Immature natural killer cell (primary cell): ENCODE data around the gene ARHGAP33. TPM values are rescaled to one million over a fixed set of nuclear protein-coding genes. Genes with fewer than 3 reads are reported as not detected.
"Not testable (repeated sequence)": the region's sequence is repeated elsewhere in the genome, so short reads cannot be mapped to it uniquely, and the experiment has no call there.

Source experiments
- DNase-seq, 3 donors: peaks; one replicate each; pipeline ENCODE4 v3.0.0; 2022; ENCODE audit warnings: mixed read lengths in 1 of 3
- H3K27ac Mint-ChIP-seq, 6 donors: one replicate each; pipeline ENCODE4 v1.8.0; 2020; ENCODE audit warnings: mixed read lengths in 6 of 6, mild to moderate bottlenecking in 5 of 6, inconsistent platforms in 4 of 6, moderate library complexity in 3 of 6
- H3K27me3 Mint-ChIP-seq, 3 donors: one replicate each; pipeline ENCODE4 v1.8.0; 2020 to 2021; ENCODE audit warnings: low read depth in 3 of 3, mild to moderate bottlenecking in 3 of 3, mixed read lengths in 3 of 3, moderate library complexity in 3 of 3, inconsistent platforms in 1 of 3
- H3K36me3 Mint-ChIP-seq, 3 donors: one replicate each; pipeline ENCODE4 v1.8.0; 2020; ENCODE audit warnings: mixed read lengths in 3 of 3, inconsistent platforms in 2 of 3, mild to moderate bottlenecking in 2 of 3
- H3K4me1 Mint-ChIP-seq, 2 donors: one replicate each; pipeline ENCODE4 v1.8.0; 2020; ENCODE audit warnings: inconsistent platforms in 2 of 2, mild to moderate bottlenecking in 2 of 2, mixed read lengths in 2 of 2, moderate library complexity in 1 of 2
- H3K4me3 Mint-ChIP-seq, 5 donors: one replicate each; pipeline ENCODE4 v1.8.0; 2020; ENCODE audit warnings: mild to moderate bottlenecking in 5 of 5, mixed read lengths in 5 of 5, inconsistent platforms in 3 of 5, moderate library complexity in 3 of 5
- H3K9me3 Mint-ChIP-seq, 6 donors: one replicate each; pipeline ENCODE4 v1.8.0; 2020; ENCODE audit warnings: mild to moderate bottlenecking in 6 of 6, mixed read lengths in 6 of 6, inconsistent platforms in 4 of 6, moderate library complexity in 3 of 6
- polyA plus RNA-seq, 3 donors: library from polyadenylated mRNA; unstranded; fragments of 300-500 nt; fragmentation: Illumina TruSeq; gene quantifications; one replicate each; pipeline ENCODE4 v1.2.3, GENCODE V29; 2021

ARHGAP33 gene
- polyA plus RNA-seq, 3 donors from 2014 or later, result 0.37 TPM; not detected in 2

GRCh38 chr19:35813043-35813890, 37.9 kb downstream of the ARHGAP33 start:
- Mint-ChIP-seq H3K27ac (no peak overlapping the region), H3K4me3 (no peak overlapping the region), H3K4me1 (no peaks in the 10 kb centered on the region), H3K27me3 (peaks cover 3 to 13% (median 4%) of the 10 kb centered on the region in 3 donors), H3K9me3 (peaks cover 0 to 3% (median 0%) of the 10 kb centered on the region in 6 donors), H3K36me3 (no peaks in the 10 kb centered on the region)
- DNase-seq, result no peak

GRCh38 chr19:35816262-35816661, 40.9 kb downstream of the ARHGAP33 start:
- Mint-ChIP-seq H3K4me1 (peaks cover 3 to 6% of the 10 kb centered on the region in 2 donors), H3K4me3 (no peak overlapping the region), H3K9me3 (peaks cover 0 to 3% (median 0%) of the 10 kb centered on the region in 6 donors), H3K27ac (no peak overlapping the region), H3K36me3 (no peaks in the 10 kb centered on the region), H3K27me3 (peaks cover 4 to 17% (median 7%) of the 10 kb centered on the region in 3 donors)
- no peak for DNase-seq

- Mint-ChIP-seq H3K4me3 (no peak overlapping the region), H3K9me3 (peaks cover 0 to 3% (median 0%) of the 10 kb centered on the region in 6 donors)
These were observed 41.5 kb downstream of the ARHGAP33 start for GRCh38 chr19:35816846-35817245.

GRCh38 chr19:35818445-35818844, 43.1 kb downstream of the ARHGAP33 start:
- Mint-ChIP-seq H3K36me3 (no peaks in the 10 kb centered on the region), H3K4me3 (no peak overlapping the region), H3K9me3 (peaks cover 0 to 3% (median 0%) of the 10 kb centered on the region in 6 donors), H3K27me3 (peaks cover 7 to 24% (median 10%) of the 10 kb centered on the region in 3 donors), H3K4me1 (peaks cover 3 to 6% of the 10 kb centered on the region in 2 donors), H3K27ac (no peak overlapping the region)
- no peak for DNase-seq

More at GRCh38 chr19:35816846-35817245, 41.5 kb downstream of the ARHGAP33 start:
- H3K27ac Mint-ChIP-seq, result no peak overlapping the region
- peaks cover 4 to 17% (median 7%) of the 10 kb centered on the region in 3 donors for H3K27me3 Mint-ChIP-seq
- no peaks in the 10 kb centered on the region for H3K36me3 Mint-ChIP-seq
- DNase-seq, result no peak
- peaks cover 3 to 6% of the 10 kb centered on the region in 2 donors for H3K4me1 Mint-ChIP-seq

- Mint-ChIP-seq H3K36me3 (no peaks in the 10 kb centered on the region), H3K4me3 (no peak overlapping the region), H3K27ac (no peak overlapping the region), H3K27me3 (peaks cover 12 to 20% (median 14%) of the 10 kb centered on the region in 3 donors), H3K9me3 (no peaks in the 10 kb centered on the region), H3K4me1 (peaks cover 3 to 6% of the 10 kb centered on the region in 2 donors)
- no peak for DNase-seq
These were observed 47.2 kb downstream of the ARHGAP33 start for GRCh38 chr19:35822579-35822978.

GRCh38 chr19:35824150-35824549, 48.8 kb downstream of the ARHGAP33 start:
- Mint-ChIP-seq H3K27me3 (peaks cover 12 to 19% (median 14%) of the 10 kb centered on the region in 3 donors), H3K4me1 (peaks cover 3 to 6% of the 10 kb centered on the region in 2 donors), H3K9me3 (no peaks in the 10 kb centered on the region), H3K36me3 (no peaks in the 10 kb centered on the region), H3K27ac (no peak overlapping the region), H3K4me3 (no peak overlapping the region)
- DNase-seq, result no peak

- DNase-seq, result peak; percentile 5 to 37 (median 28)
- Mint-ChIP-seq H3K9me3 (no peaks in the 10 kb centered on the region), H3K36me3 (no peaks in the 10 kb centered on the region), H3K27me3 (peaks cover 10 to 11% (median 11%) of the 10 kb centered on the region in 3 donors), H3K4me1 (no peaks in the 10 kb centered on the region), H3K4me3 (no peak overlapping the region), H3K27ac (no peak overlapping the region)
These were observed 53.4 kb downstream of the ARHGAP33 start for GRCh38 chr19:35828692-35829301.

GRCh38 chr19:35830986-35831385, 55.6 kb downstream of the ARHGAP33 start:
- Mint-ChIP-seq H3K9me3 (no peaks in the 10 kb centered on the region), H3K27me3 (peaks cover 4 to 10% (median 7%) of the 10 kb centered on the region in 3 donors), H3K4me1 (no peaks in the 10 kb centered on the region), H3K4me3 (no peak overlapping the region), H3K36me3 (no peaks in the 10 kb centered on the region), H3K27ac (no peak overlapping the region)
- no peak for DNase-seq

GRCh38 chr19:35832054-35832453, 56.7 kb downstream of the ARHGAP33 start:
- Mint-ChIP-seq H3K4me3 (no peak overlapping the region), H3K9me3 (no peaks in the 10 kb centered on the region), H3K27me3 (peaks cover 6 to 12% (median 7%) of the 10 kb centered on the region in 3 donors), H3K4me1 (no peaks in the 10 kb centered on the region), H3K36me3 (no peaks in the 10 kb centered on the region), H3K27ac (no peak overlapping the region)
- no peak for DNase-seq

GRCh38 chr19:35833972-35834371, 58.6 kb downstream of the ARHGAP33 start:
- peaks cover 0 to 3% (median 0%) of the 10 kb centered on the region in 3 donors for H3K36me3 Mint-ChIP-seq
- H3K27ac Mint-ChIP-seq, result no peak overlapping the region
- no peak for DNase-seq
- H3K9me3 Mint-ChIP-seq, result peaks cover 0 to 2% (median 0%) of the 10 kb centered on the region in 6 donors
- peaks cover 3 to 12% (median 6%) of the 10 kb centered on the region in 3 donors for H3K27me3 Mint-ChIP-seq
- no peak overlapping the region for H3K4me3 Mint-ChIP-seq
- no peaks in the 10 kb centered on the region for H3K4me1 Mint-ChIP-seq

- not testable (repeated sequence) for H3K27me3 Mint-ChIP-seq, DNase-seq, H3K36me3 Mint-ChIP-seq, H3K27ac Mint-ChIP-seq, H3K4me1 Mint-ChIP-seq, H3K9me3 Mint-ChIP-seq, H3K4me3 Mint-ChIP-seq
These were observed 60.7 kb downstream of the ARHGAP33 start for GRCh38 chr19:35836096-35836495.
